Nephron (organoid): Measurements from ENCODE around the gene OSBPL5.

Experiments
- H3K27ac Mint-ChIP-seq, 3 experiments: 2 replicates each; pipeline ENCODE4 v1.8.0; 2020; ENCODE audit warnings: mixed read lengths in 3 of 3, mild to moderate bottlenecking in 2 of 3, moderate library complexity in 1 of 3
- H3K27me3 Mint-ChIP-seq: 2 replicates; pipeline ENCODE4 v1.8.0; 2021; ENCODE audit warnings: low read depth, mild to moderate bottlenecking, moderate library complexity, mixed read lengths
- H3K36me3 Mint-ChIP-seq: 2 replicates; pipeline ENCODE4 v1.8.0; 2020; ENCODE audit warnings: low read depth, mixed read lengths
- H3K4me1 Mint-ChIP-seq: 2 replicates; pipeline ENCODE4 v1.8.0; 2020; ENCODE audit warnings: mixed read lengths
- H3K4me3 Mint-ChIP-seq, 3 experiments: 2 replicates each; pipeline ENCODE4 v1.8.0; 2020; ENCODE audit warnings: mild to moderate bottlenecking in 3 of 3, mixed read lengths in 3 of 3, moderate library complexity in 2 of 3
- H3K9me3 Mint-ChIP-seq: 2 replicates; pipeline ENCODE4 v1.8.0; 2020; ENCODE audit warnings: mixed read lengths
- TF ChIP-seq, protein P1 (sequence below), 3 experiments: fragments of 200-600 bp; sonication (generic); IDR thresholded peaks; one replicate each; pipeline ENCODE4 v1.5.0; 2021; ENCODE audit warnings: antibody characterized with exemption in 3 of 3; ENCODE audit not compliant: unreplicated experiment in 3 of 3

Gene OSBPL5

DNA sequence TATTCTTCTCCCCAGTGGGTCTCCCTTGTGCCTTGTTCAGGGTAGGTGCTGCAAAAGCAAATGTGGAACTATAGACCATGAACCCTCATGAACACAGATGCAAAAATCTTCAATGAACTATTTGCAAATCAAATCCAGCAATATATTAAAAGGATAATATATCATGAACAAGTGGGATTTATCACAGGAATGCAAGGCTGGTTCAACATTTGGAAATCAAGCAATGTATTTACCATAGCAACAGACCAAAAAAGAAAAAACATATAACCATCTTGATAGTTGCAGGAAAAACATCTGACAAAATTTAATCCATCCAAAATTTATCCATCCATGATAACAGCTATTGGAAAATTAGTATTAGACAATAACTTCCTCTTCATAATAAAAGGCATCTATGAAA, 11.4 kb upstream of the OSBPL5 start:
- Mint-ChIP-seq H3K9me3 (peaks cover 18% of the 10 kb centered on the region), H3K27ac (no peak overlapping the region), H3K4me3 (no peak overlapping the region), H3K4me1 (peaks cover 4% of the 10 kb centered on the region), H3K36me3 (no peaks in the 10 kb centered on the region), H3K27me3 (peaks cover 16% of the 10 kb centered on the region)
- TF ChIP-seq, protein P1, sequence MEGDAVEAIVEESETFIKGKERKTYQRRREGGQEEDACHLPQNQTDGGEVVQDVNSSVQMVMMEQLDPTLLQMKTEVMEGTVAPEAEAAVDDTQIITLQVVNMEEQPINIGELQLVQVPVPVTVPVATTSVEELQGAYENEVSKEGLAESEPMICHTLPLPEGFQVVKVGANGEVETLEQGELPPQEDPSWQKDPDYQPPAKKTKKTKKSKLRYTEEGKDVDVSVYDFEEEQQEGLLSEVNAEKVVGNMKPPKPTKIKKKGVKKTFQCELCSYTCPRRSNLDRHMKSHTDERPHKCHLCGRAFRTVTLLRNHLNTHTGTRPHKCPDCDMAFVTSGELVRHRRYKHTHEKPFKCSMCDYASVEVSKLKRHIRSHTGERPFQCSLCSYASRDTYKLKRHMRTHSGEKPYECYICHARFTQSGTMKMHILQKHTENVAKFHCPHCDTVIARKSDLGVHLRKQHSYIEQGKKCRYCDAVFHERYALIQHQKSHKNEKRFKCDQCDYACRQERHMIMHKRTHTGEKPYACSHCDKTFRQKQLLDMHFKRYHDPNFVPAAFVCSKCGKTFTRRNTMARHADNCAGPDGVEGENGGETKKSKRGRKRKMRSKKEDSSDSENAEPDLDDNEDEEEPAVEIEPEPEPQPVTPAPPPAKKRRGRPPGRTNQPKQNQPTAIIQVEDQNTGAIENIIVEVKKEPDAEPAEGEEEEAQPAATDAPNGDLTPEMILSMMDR (IDR thresholded peaks at IDR 0.05; ENCODE audit: unreplicated experiment in 3 of 3) = no peak

DNA sequence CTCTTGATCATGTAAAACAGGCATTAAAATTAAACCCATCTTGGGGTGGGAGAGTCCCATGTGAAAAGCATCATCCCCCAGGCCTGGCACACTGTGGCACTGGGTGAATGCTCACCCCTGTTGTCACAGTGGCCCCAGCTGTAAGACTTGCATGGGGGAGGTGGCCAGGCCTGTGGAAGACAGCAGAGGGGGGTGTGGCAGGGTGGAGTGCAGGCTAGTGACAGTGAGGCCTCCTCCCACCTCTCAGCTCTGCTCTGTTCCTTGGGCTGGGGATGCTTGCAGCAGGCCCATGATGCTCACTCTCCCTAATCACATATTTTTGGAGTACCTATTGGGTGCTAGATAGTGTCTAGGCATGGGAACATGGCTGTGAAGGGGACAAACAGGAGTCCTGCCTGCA, 10.1 kb upstream of the OSBPL5 start:
- H3K4me3 Mint-ChIP-seq = no peak overlapping the region
- H3K9me3 Mint-ChIP-seq = peaks cover 18% of the 10 kb centered on the region
- H3K36me3 Mint-ChIP-seq = no peaks in the 10 kb centered on the region
- TF ChIP-seq, protein P1 (IDR thresholded peaks at IDR 0.05; ENCODE audit: unreplicated experiment in 3 of 3) = no peak
- peaks cover 4% of the 10 kb centered on the region for H3K4me1 Mint-ChIP-seq
- no peak overlapping the region for H3K27ac Mint-ChIP-seq
- peaks cover 20% of the 10 kb centered on the region for H3K27me3 Mint-ChIP-seq

DNA sequence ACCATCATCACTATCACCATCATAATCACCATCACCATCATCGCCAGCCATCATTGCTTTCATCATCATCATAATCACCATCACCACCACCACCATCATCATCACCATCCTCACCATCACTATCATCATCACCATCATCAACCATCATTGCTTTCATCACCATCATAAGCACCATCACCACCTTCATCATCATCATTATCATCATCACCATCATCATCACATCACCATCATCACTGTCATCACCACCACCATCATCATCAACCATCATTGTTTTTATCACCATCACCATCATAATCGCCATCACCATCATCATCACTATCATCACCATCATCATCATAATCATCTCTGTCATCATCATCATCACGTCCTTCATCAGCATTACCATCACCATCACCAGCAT, 9.3 kb upstream of the OSBPL5 start:
- Mint-ChIP-seq H3K4me1 (peaks cover 10% of the 10 kb centered on the region), H3K9me3 (peaks cover 14% of the 10 kb centered on the region), H3K27ac (no peak overlapping the region), H3K4me3 (no peak overlapping the region), H3K36me3 (no peaks in the 10 kb centered on the region), H3K27me3 (peaks cover 24% of the 10 kb centered on the region)
- TF ChIP-seq, protein P1 (IDR thresholded peaks at IDR 0.05; ENCODE audit: unreplicated experiment in 3 of 3) = no peak

DNA sequence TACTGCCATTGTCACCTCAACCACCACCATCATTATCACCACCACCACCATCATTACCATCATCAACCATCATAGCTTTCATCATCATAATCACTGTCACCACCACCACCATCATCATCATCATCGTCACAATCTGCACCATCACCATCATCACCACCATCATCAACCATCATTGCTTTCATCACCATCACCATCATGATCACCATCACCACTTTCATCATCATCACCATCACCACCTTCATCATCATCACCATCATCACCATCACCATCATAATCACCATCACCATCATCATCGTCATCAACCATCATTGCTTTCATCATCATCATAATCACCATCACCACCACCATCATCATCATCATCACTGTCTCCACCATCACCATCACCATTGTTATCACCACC, 8.7 kb upstream of the OSBPL5 start:
- Mint-ChIP-seq H3K4me3 (no peak overlapping the region), H3K27me3 (peaks cover 28% of the 10 kb centered on the region), H3K27ac (no peak overlapping the region), H3K4me1 (peaks cover 15% of the 10 kb centered on the region), H3K36me3 (no peaks in the 10 kb centered on the region), H3K9me3 (peaks cover 14% of the 10 kb centered on the region)
- TF ChIP-seq, protein P1 (IDR thresholded peaks at IDR 0.05; ENCODE audit: unreplicated experiment in 3 of 3) = no peak

DNA sequence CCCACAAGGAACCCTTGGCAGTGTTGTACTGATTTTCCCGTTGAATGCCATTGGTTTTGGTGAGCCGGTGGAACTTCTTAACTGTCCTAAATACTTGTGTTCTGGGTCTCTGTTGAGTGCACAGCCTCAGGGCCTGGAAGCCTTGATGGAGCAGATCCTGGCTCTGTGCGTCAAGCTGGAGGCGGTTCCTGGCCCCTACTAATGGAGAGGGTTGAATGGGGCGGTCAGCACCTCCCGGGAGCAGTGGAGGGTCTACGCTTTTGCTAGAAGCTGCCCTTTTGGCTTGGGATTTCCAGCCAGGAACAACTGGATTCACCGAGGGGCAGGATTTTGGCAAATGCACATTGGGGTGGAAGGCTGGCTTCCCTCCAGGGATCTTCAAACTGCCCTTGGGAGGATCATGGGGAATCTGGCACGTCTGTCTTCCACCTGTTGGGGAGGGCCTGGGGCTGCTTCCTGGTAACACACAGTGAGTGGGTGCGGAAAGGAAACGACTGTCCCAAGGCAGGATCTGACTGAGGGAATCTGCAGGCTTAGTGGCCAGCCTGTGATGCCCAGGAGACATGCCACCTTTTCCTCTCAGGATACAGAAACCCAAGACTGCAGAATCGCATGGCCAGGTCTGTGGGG, 6.9 kb upstream of the OSBPL5 start:
- Mint-ChIP-seq H3K27ac (no peak overlapping the region), H3K27me3 (peaks cover 28% of the 10 kb centered on the region), H3K4me1 (peaks cover 15% of the 10 kb centered on the region), H3K9me3 (peaks cover 10% of the 10 kb centered on the region), H3K36me3 (no peaks in the 10 kb centered on the region), H3K4me3 (no peak overlapping the region)
- TF ChIP-seq, protein P1 (IDR thresholded peaks at IDR 0.05; ENCODE audit: unreplicated experiment in 3 of 3) = no peak
